Tibial nerve (tissue), 4 donors: Measurements from ENCODE around the gene PCBP3.

Source experiments
- CTCF ChIP-seq, 5 experiments: fragments of 200-600 bp in 3 of 5; fragments of 450-650 bp in 2 of 5; sonication (generic) in 3 of 5; IDR thresholded peaks; one replicate each; pipeline ENCODE4 v1.5.1; 2016 to 2019; ENCODE audit warnings: antibody characterized with exemption in 5 of 5, mild to moderate bottlenecking in 3 of 5, moderate library complexity in 2 of 5
- EP300 ChIP-seq, 2 donors: sonication (generic); formaldehyde crosslinking; IDR thresholded peaks; one replicate each; pipeline ENCODE4 v1.6.1; 2017; ENCODE audit warnings: antibody characterized with exemption in 2 of 2, mild to moderate bottlenecking in 1 of 2
- POLR2A ChIP-seq, 2 donors: fragments of 450-650 bp; IDR thresholded peaks; one replicate each; pipeline ENCODE4 v1.6.1; 2017; ENCODE audit warnings: antibody characterized with exemption in 2 of 2, mild to moderate bottlenecking in 2 of 2, moderate library complexity in 2 of 2

- TF ChIP-seq CTCF (IDR thresholded peaks at IDR 0.05) (no peak), EP300 (IDR thresholded peaks at IDR 0.05) (no peak), POLR2A (IDR thresholded peaks at IDR 0.05) (no peak)
Measured at GRCh38 chr21:45790427-45790826, 146.9 kb downstream of the PCBP3 start.
